Vein endothelial cell (primary cell): ENCODE results near the gene ING3. TPM values are rescaled to one million over a fixed set of nuclear protein-coding genes. Genes with fewer than 3 reads are reported as not detected.

ENCODE experiments used
- small RNA-seq: library from RNA; depleted of rRNA; stranded (forward); fragments of <200 nt; gene quantifications from one replicate; pipeline ENCODE3, GENCODE V24; 2012
- total RNA-seq: library from RNA; depleted of rRNA; stranded (reverse); fragments of >200 nt; gene quantifications from 2 replicates; pipeline ENCODE4 v1.2.3, GENCODE V29; 2012

The ING3 gene, protein sequence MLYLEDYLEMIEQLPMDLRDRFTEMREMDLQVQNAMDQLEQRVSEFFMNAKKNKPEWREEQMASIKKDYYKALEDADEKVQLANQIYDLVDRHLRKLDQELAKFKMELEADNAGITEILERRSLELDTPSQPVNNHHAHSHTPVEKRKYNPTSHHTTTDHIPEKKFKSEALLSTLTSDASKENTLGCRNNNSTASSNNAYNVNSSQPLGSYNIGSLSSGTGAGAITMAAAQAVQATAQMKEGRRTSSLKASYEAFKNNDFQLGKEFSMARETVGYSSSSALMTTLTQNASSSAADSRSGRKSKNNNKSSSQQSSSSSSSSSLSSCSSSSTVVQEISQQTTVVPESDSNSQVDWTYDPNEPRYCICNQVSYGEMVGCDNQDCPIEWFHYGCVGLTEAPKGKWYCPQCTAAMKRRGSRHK
- total RNA-seq = 22.5 and 28.4 TPM in 2 replicates

DNA sequence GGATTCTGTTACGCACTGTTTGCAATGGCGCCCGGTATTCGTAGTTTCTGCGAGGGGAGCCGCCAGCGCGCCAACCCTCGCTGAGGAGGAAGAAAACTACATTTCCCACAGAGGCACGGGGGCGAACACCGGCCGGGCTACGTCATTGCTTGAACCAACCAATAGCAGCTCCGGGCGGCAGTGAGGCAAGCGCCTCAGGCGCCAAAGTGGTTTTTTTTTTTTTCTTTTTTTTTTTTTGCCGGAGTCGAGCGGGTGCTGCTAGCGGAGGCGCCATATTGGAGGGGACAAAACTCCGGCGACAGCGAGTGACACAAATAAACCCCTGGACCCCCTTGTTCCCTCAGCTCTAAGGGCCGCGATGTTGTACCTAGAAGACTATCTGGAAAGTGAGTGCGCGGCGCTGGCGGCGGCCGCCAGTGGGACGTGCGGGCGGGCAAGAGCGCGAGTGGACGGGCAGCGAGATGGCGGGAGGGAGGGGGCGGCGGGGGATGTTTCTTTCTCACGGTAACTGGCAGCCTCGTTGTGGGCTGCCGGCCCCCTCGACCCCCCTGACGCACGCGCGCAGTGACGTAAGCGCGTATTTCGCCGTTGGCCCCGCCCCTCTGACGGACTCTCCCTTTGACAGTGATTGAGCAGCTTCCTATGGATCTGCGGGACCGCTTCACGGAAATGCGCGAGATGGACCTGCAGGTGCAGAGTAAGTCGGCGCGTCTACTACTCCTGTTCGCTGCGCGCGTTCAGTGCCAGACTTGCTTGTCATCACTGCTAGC, at the start of gene ING3:
Gene ING3 (plus strand): TSS at position 239 of the 770 bp plus-strand sequence. CDS start 120 bp downstream, at position 359.

DNA sequence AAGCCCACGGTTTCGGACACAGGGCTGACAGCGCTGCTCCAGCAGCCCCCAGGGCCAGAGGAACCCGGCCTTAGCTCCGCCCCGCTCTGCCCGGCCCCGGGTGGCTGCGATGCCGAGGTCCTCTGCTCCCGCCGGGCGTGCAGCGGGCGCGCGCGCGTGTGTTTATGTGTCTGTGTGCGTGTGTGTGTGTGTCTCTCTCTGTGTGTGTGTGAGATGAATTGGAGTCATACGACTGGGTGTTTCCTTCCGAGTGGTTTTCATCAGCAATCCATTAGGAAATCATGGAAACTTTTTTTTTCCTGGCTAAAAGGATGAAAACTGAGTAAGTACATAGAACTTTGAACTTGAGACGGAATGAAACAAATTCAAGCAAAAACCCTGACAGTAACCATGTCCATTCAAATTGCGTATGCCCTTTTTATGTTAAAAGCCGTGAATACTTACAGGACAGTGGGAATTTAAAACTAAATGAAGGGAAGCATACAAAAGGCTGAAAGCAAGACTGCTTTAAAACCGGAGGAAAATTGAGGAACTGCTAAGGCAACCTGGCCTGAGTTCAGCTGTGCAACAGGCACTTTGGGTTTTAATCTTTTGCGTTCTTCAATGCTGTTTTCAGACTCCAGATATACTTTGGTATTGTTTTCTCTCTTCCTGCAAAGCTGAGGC, 38.1 kb downstream of the ING3 start, which contains the start of gene CPED1:
Gene CPED1 (plus strand): TSS at position 121 of the 666 bp plus-strand sequence. CDS start 911 bp downstream, outside the sequence.

Small RNA genes within 50 kb of the gene (small RNA-seq; reads per million reads assigned to genes)
- not detected for gene RNA5SP240

Other genes starting within 250 kb of the ING3 start
- gene TSPAN12, start 92.6 kb upstream of the ING3 start, total RNA-seq = 25.5 and 25.8 TPM in 2 replicates
- 0.65 and 2.5 TPM in 2 replicates for gene CPED1, start 37.9 kb downstream of the ING3 start, total RNA-seq